IMR-90 (cell line): Measurements from ENCODE around the gene CDKAL1. TPM values are rescaled to one million over a fixed set of nuclear protein-coding genes. Genes with fewer than 3 reads are reported as not detected.

Experiments used
- ATAC-seq: fragments of 200-7000 bp; cut with Tn5 transposase; 2 replicates; pipeline ENCODE4 v1.9.1; 2020; ENCODE audit warnings: low read depth, mild to moderate bottlenecking, moderate library complexity
- BruUV-seq: library from RNA; stranded (reverse); fragments of 400-500 nt; replicated peaks from 2 replicates; lab custom pipeline; 2021; lab: Mats Ljungman, UMichigan
- CTCF ChIA-PET: fragments of 300-600 bp; formaldehyde crosslinking; extraction: SDS; loops from one replicate; lab custom pipeline; 2021; ENCODE audit warnings: antibody characterized with exemption; lab: Yijun Ruan, JAX
- POLR2A ChIA-PET: fragments of 300-600 bp; sonication (Branson Sonifier 250); formaldehyde crosslinking; loops from one replicate; lab custom pipeline; 2022; ENCODE audit warnings: antibody characterized with exemption; ENCODE audit not compliant: unreplicated experiment; lab: Charles Lee
- DNase-seq: peaks from one replicate; pipeline ENCODE4 v3.0.0; 2013
- H2AFZ ChIP-seq: replicated peaks from 2 replicates; pipeline ENCODE3; 2013; ENCODE audit warnings: low read length, mild to moderate bottlenecking; ENCODE audit not compliant: poor library complexity
- H2AK5ac ChIP-seq: 2 replicates; pipeline ENCODE4 v1.6.1; 2013; ENCODE audit warnings: low read depth, low read length, inconsistent platforms
- H2AK9ac ChIP-seq: replicated peaks from 2 replicates; pipeline ENCODE3; 2013; ENCODE audit warnings: mild to moderate bottlenecking, low read depth, low read length, moderate library complexity; ENCODE audit not compliant: poor library complexity
- H2BK120ac ChIP-seq: 2 replicates; pipeline ENCODE4 v1.6.1; 2013; ENCODE audit warnings: low read depth, low read length, inconsistent platforms
- H2BK15ac ChIP-seq: 3 replicates; pipeline ENCODE4 v1.6.1; 2013; ENCODE audit warnings: low read depth, low read length, inconsistent platforms
- H2BK20ac ChIP-seq: 2 replicates; pipeline ENCODE4 v1.6.1; 2013; ENCODE audit warnings: low read depth, mild to moderate bottlenecking, inconsistent platforms, low read length, moderate library complexity
- H2BK5ac ChIP-seq: 2 replicates; pipeline ENCODE4 v1.6.1; 2013; ENCODE audit warnings: mild to moderate bottlenecking, low read depth, low read length, inconsistent platforms; ENCODE audit not compliant: poor library complexity, severe bottlenecking
- H3K14ac ChIP-seq: replicated peaks from 2 replicates; pipeline ENCODE4 v1.6.1; 2013; ENCODE audit warnings: low read depth, low read length, inconsistent platforms
- H3K18ac ChIP-seq: 2 replicates; pipeline ENCODE4 v1.6.1; 2013; ENCODE audit warnings: low read depth, low read length, control low read depth
- H3K23ac ChIP-seq: 2 replicates; pipeline ENCODE4 v1.6.1; 2013; ENCODE audit warnings: low read depth, low read length, inconsistent platforms
- H3K27ac ChIP-seq: 2 replicates; pipeline ENCODE4 v1.5.1; 2013; ENCODE audit warnings: mild to moderate bottlenecking, control low read depth, low read length; ENCODE audit not compliant: insufficient read depth
- H3K27me3 ChIP-seq: 2 replicates; pipeline ENCODE4 v1.6.1; 2013; ENCODE audit warnings: low read length; ENCODE audit not compliant: control insufficient read depth, insufficient read depth
- H3K36me3 ChIP-seq: 2 replicates; pipeline ENCODE4 v1.6.1; 2013; ENCODE audit warnings: low read length, mixed read lengths; ENCODE audit not compliant: control insufficient read depth, insufficient read depth
- H3K4ac ChIP-seq: 2 replicates; pipeline ENCODE4 v1.6.1; 2013; ENCODE audit warnings: low read depth, low read length, inconsistent platforms
- H3K4me1 ChIP-seq: 2 replicates; pipeline ENCODE4 v1.6.1; 2013; ENCODE audit warnings: low read length, mixed read lengths; ENCODE audit not compliant: control insufficient read depth, insufficient read depth
- H3K4me2 ChIP-seq: 2 replicates; pipeline ENCODE4 v1.6.1; 2013; ENCODE audit warnings: low read depth, mild to moderate bottlenecking, control low read depth, low read length, moderate library complexity
- H3K4me3 ChIP-seq: 2 replicates; pipeline ENCODE4 v1.5.1; 2013; ENCODE audit warnings: low read depth, mild to moderate bottlenecking, control low read depth, low read length, moderate library complexity; ENCODE audit not compliant: insufficient read depth
- H3K56ac ChIP-seq: 2 replicates; pipeline ENCODE4 v1.6.1; 2013; ENCODE audit warnings: low read length, inconsistent platforms; ENCODE audit not compliant: insufficient read depth; ENCODE audit errors: extremely low read depth
- H3K79me1 ChIP-seq, 2 experiments: 2 replicates each; pipeline ENCODE4 v1.6.1; 2013; ENCODE audit warnings: low read length in 2 of 2, inconsistent platforms in 1 of 2, low read depth in 1 of 2
- H3K9ac ChIP-seq: 2 replicates; pipeline ENCODE4 v1.6.1; 2013; ENCODE audit warnings: low read depth, low read length, control low read depth
- H3K9me1 ChIP-seq: 2 replicates; pipeline ENCODE4 v1.6.1; 2013; ENCODE audit warnings: low read length, inconsistent platforms; ENCODE audit not compliant: insufficient read depth
- H3K9me3 ChIP-seq: 2 replicates; pipeline ENCODE4 v1.6.1; 2013; ENCODE audit warnings: low read length; ENCODE audit not compliant: control insufficient read depth, insufficient read depth
- H4K20me1 ChIP-seq: 2 replicates; pipeline ENCODE4 v1.6.1; 2013; ENCODE audit warnings: low read length, inconsistent platforms; ENCODE audit not compliant: insufficient read depth
- H4K5ac ChIP-seq: 2 replicates; pipeline ENCODE4 v1.6.1; 2013; ENCODE audit warnings: mild to moderate bottlenecking, low read depth, low read length, control low read depth
- H4K8ac ChIP-seq, 2 experiments: 2 replicates each; pipeline ENCODE4 v1.6.1; 2013; ENCODE audit warnings: low read depth in 2 of 2, low read length in 2 of 2, control low read depth in 1 of 2, inconsistent platforms in 1 of 2
- H4K91ac ChIP-seq: 2 replicates; pipeline ENCODE4 v1.6.1; 2013; ENCODE audit warnings: low read depth, low read length, inconsistent platforms; ENCODE audit not compliant: insufficient read depth
- CEBPB ChIP-seq: IDR thresholded peaks from 2 replicates; pipeline ENCODE4 v1.6.1; 2012; ENCODE audit warnings: low read depth, low read length, improper control_type of control experiment
- MAFK ChIP-seq: IDR thresholded peaks from 2 replicates; pipeline ENCODE4 v1.6.1; 2012; ENCODE audit warnings: low read depth, low read length, improper control_type of control experiment
- RCOR1 ChIP-seq: IDR thresholded peaks from 2 replicates; pipeline ENCODE4 v1.6.1; 2012; ENCODE audit warnings: mild to moderate bottlenecking, low read length, improper control_type of control experiment; ENCODE audit not compliant: insufficient replicate concordance
- SMC3 ChIP-seq: fragments of 150-350 bp; IDR thresholded peaks from 2 replicates; pipeline ENCODE4 v1.6.1; 2016; ENCODE audit warnings: low read depth, mild to moderate bottlenecking, antibody characterized with exemption, low read length, moderate library complexity
- WGBS, 2 experiments: methylation state at CpG; one replicate each; pipeline versions ENCODE4 v1.1.5 to v1.1.7; 2013; ENCODE audit warnings: missing lambda C conversion rate in 2 of 2; ENCODE audit not compliant: insufficient read length in 1 of 2; ENCODE audit errors: extremely low coverage in 2 of 2; 5-methylcytosine and 5-hydroxymethylcytosine counted together
- dilution Hi-C: fragments of 300-500 bp; cut with HindIII; formaldehyde crosslinking; loops from one replicate; pipeline ENCODE4 v1.14.3; 2018; ENCODE audit warnings: low sequenced_read_pairs; ENCODE audit not compliant: unreplicated experiment
- in situ Hi-C: fragments of 300-500 bp; cut with MboI; formaldehyde crosslinking; loops from 3 replicates; pipeline ENCODE4 v1.14.3; 2019; ENCODE audit warnings: low sequenced_read_pairs, inconsistent platforms, mixed read lengths
- intact Hi-C: fragments of 100-400 bp; cut with micrococcal nuclease; formaldehyde crosslinking; loops from 2 replicates; pipeline ENCODE4 v1.10.0; 2022
- polyA plus RNA-seq, 3 experiments: library from polyadenylated mRNA; depleted of rRNA; stranded (reverse); fragments of >200 nt; gene quantifications; 2 replicates each; pipeline ENCODE4 v1.2.3, GENCODE V29; 2012; ENCODE audit warnings: low replicate concordance in 1 of 3
- total RNA-seq: library from RNA; depleted of rRNA; stranded (reverse); fragments of >200 nt; gene quantifications from 2 replicates; pipeline ENCODE4 v1.2.3, GENCODE V29; 2012
- TF ChIP-seq, protein P1 (sequence below): fragments of 150-350 bp; IDR thresholded peaks from 2 replicates; pipeline ENCODE4 v1.6.1; 2016; ENCODE audit warnings: low read depth, mild to moderate bottlenecking, low read length, moderate library complexity, borderline replicate concordance

The CDKAL1 gene
- total and polyA plus RNA-seq, 2 of the 4 experiments (the other 2 are of a cell fraction): 3.7 to 13.1 TPM

DNA sequence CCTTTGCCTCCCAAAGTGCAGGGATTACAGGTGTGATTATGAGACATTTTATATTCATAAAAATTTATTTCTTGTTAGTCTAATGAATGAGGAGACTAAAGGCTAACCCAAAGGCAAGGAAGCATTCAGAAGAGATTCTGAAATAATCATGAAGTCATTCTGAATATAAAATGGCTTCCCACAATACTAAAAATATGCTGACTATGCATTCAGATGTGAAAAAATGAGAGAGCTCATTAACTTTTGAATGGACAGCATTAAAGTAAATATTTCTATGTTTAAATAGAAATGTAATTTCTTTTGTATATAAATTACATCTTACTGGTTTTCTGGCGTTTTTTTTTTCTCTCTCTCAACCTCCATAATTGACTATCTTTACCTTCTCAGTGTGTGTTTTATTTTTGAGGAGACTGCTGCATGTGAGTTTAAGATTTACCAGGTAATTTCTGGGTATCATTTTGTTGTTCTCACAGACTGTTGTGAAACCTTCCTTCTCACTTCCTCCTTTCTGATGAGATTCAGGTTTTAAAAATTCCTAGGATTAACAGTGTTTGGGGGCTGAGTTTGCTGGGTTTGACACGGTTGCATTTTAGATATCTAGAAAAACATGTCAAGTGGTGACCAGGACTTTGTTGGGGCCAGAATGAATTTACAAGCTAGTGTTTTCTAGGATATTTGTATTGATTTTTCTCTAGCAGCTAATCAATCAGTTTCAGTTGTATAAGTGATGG, 316.6 kb downstream of the CDKAL1 start:
- H3K79me1 ChIP-seq: 0 out of 4 replicates have a peak, but pooled peaks cover 0 to 3% of the 10 kb centered on the region in 2 experiments
- H3K18ac ChIP-seq: no peak overlapping the region
- H2AK9ac ChIP-seq: no peak overlapping the region
- in situ Hi-C loops: no loop called here
- no peak overlapping the region for H3K14ac ChIP-seq
- H2AFZ ChIP-seq: no peak overlapping the region
- no peak for TF ChIP-seq CEBPB
- TF ChIP-seq, protein P1, sequence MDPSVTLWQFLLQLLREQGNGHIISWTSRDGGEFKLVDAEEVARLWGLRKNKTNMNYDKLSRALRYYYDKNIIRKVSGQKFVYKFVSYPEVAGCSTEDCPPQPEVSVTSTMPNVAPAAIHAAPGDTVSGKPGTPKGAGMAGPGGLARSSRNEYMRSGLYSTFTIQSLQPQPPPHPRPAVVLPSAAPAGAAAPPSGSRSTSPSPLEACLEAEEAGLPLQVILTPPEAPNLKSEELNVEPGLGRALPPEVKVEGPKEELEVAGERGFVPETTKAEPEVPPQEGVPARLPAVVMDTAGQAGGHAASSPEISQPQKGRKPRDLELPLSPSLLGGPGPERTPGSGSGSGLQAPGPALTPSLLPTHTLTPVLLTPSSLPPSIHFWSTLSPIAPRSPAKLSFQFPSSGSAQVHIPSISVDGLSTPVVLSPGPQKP: no peak
- TF ChIP-seq MAFK: peak; percentile 98
- TF ChIP-seq RCOR1: no peak
- no peak for TF ChIP-seq SMC3
- H3K23ac ChIP-seq: no peak overlapping the region
- H2BK15ac ChIP-seq: no peak overlapping the region
- ChIA-PET POLR2A (no interaction called here), CTCF (no interaction called here)
- no peaks in the 10 kb centered on the region for H4K20me1 ChIP-seq
- no peak overlapping the region for H3K56ac ChIP-seq
- no peak overlapping the region for H2BK20ac ChIP-seq
- no peak overlapping the region for H3K4ac ChIP-seq
- DNase-seq (no peak), ATAC-seq (no peak)
- 0 out of 2 replicates have a peak, but pooled peaks cover 2% of the 10 kb centered on the region for H3K4me1 ChIP-seq
- no peak overlapping the region for H3K4me2 ChIP-seq
- H3K9me3 ChIP-seq: no peaks in the 10 kb centered on the region
- no peak overlapping the region for H2BK5ac ChIP-seq
- intact Hi-C loops: loop anchor here (10.0 kb wide), 1 partner anchor 176 kb away; no protein-coding TSS in a partner anchor
- H2BK120ac ChIP-seq: no peak overlapping the region
- BruUV-seq: no TSS peak
- H4K8ac ChIP-seq: no peak overlapping the region
- no peak overlapping the region for H3K27ac ChIP-seq
- dilution Hi-C loops: no loop called here
- H3K36me3 ChIP-seq: no peaks in the 10 kb centered on the region
- H4K91ac ChIP-seq: no peak overlapping the region
- 50% methylated on average over 1 of the region's 2 CpGs; no CpG with 5 or more reads in 1 of the 2 experiments for WGBS, 2 experiments
- no peak overlapping the region for H4K5ac ChIP-seq
- H3K27me3 ChIP-seq: no peaks in the 10 kb centered on the region
- H2AK5ac ChIP-seq: no peak overlapping the region
- H3K4me3 ChIP-seq: no peak overlapping the region
- H3K9ac ChIP-seq: no peak overlapping the region
- H3K9me1 ChIP-seq: no peaks in the 10 kb centered on the region
